H54 (cell line): Measurements from ENCODE around the gene SLC66A1.
A peak's percentile ranks its signal among the peaks of the same experiment; 100 is the strongest.
"Not testable (repeated sequence)": the region's sequence is repeated elsewhere in the genome, so short reads cannot be mapped to it uniquely, and the experiment has no call there.

Source experiments
- DNase-seq: peaks from one replicate; pipeline ENCODE4 v3.0.0; 2011; ENCODE audit warnings: low spot score, mixed read lengths; ENCODE audit not compliant: insufficient read length
- FAIRE-seq: peaks from 3 replicates; lab custom pipeline; 2011; peaks lifted over from hg19 to GRCh38; lab: Jason Lieb, UNC
- POLR2A ChIP-seq: IDR thresholded peaks from 2 replicates; pipeline ENCODE4 v1.6.1; 2011; ENCODE audit warnings: low read depth, mild to moderate bottlenecking, low read length

Gene SLC66A1

GRCh38 chr1:19311931-19312781 lies at the start of gene SLC66A1, which contains the start of gene AKR7A2:
Gene SLC66A1, plus strand, starts transcription at chr1:19312326. Its CDS starts 5,352 bp downstream, at chr1:19317678.
Gene AKR7A2, minus strand, starts transcription at chr1:19312144. Its CDS starts 20 bp downstream, at chr1:19312124.
- peak; percentile 83 for TF ChIP-seq POLR2A
- DNase-seq (peak; percentile 85), FAIRE-seq (no peak)

GRCh38 chr1:19262744-19263143 lies 49.4 kb upstream of the SLC66A1 start:
- TF ChIP-seq POLR2A = no peak
- DNase-seq (no peak), FAIRE-seq (no peak)

GRCh38 chr1:19268445-19268844 lies 43.7 kb upstream of the SLC66A1 start:
- no peak for TF ChIP-seq POLR2A
- DNase-seq (no peak), FAIRE-seq (no peak)

GRCh38 chr1:19269427-19270342 lies 42.4 kb upstream of the SLC66A1 start:
- not testable (repeated sequence) for DNase-seq, FAIRE-seq

- not testable (repeated sequence) for DNase-seq, FAIRE-seq
These were observed 41.8 kb upstream of the SLC66A1 start for GRCh38 chr1:19270343-19270730.

- FAIRE-seq = no peak
- no peak for DNase-seq
- TF ChIP-seq POLR2A = no peak
These were observed 40.1 kb upstream of the SLC66A1 start for GRCh38 chr1:19272064-19272463.

GRCh38 chr1:19273106-19273843 lies 38.9 kb upstream of the SLC66A1 start:
- FAIRE-seq (no peak), DNase-seq (no peak)
- TF ChIP-seq POLR2A = no peak

GRCh38 chr1:19273844-19274531 lies 38.1 kb upstream of the SLC66A1 start:
- not testable (repeated sequence) for FAIRE-seq, DNase-seq

- TF ChIP-seq POLR2A = no peak
- DNase-seq = no peak
- no peak for FAIRE-seq
These were observed 37.5 kb upstream of the SLC66A1 start for GRCh38 chr1:19274636-19275035.

GRCh38 chr1:19283891-19284290 lies 28.2 kb upstream of the SLC66A1 start:
- DNase-seq = no peak
- FAIRE-seq = no peak
- TF ChIP-seq POLR2A = no peak

- no peak for TF ChIP-seq POLR2A
- DNase-seq (no peak), FAIRE-seq (no peak)
These were observed 27.2 kb upstream of the SLC66A1 start for GRCh38 chr1:19284881-19285280.

- DNase-seq, FAIRE-seq: not testable (repeated sequence)
These were observed 26.8 kb upstream of the SLC66A1 start for GRCh38 chr1:19285366-19285765.

- not testable (repeated sequence) for DNase-seq, FAIRE-seq
These were observed 26.3 kb upstream of the SLC66A1 start for GRCh38 chr1:19285807-19286206.
